EH (cell line): Measurements from ENCODE around the gene NXF1.
"Not testable (repeated sequence)": the region's sequence is repeated elsewhere in the genome, so short reads cannot be mapped to it uniquely, and the experiment has no call there.

Experiments
- DNase-seq: peaks from one replicate; pipeline ENCODE4 v3.0.0-alpha.2; 2015; ENCODE audit warnings: low read depth

Gene NXF1

DNA sequence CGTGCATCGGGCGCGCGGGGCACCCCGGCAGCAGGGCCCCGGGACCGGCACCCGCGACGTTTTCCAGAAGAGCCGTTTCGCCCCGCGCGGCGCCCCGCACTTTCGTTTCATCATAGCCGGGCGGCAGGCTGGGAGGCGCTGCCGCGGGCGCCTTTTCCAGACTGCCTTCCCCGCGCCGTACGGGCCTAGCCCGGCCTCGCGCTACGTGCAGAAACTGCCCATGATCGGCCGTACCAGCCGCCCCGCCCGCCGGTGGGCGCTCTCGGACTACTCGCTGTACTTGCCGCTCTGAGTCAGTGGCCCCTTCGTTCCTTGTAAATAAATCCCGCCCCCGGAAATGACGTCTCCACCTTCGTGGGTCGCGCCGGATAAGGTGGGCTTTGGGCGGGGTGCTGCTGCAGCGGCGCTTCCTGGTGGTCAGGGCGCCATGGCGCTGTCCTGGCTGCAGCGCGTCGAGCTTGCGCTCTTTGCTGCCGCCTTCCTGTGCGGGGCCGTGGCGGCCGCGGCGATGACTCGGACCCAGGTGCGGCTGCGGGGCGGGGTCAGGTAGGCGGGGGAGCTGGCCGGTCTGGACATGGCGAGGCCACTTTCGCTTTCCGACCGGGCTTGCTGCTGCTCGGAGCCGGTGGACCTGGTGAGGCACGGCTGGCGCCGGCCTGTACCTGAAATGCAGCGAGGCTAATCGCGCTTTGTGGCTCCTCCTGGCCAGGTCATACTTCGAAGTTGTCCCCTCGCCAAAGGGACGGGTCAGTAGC is 18.1 kb downstream of the NXF1 start, which contains the start of gene TMEM179B:
TSS of gene TMEM179B (plus strand) at position 398 of the 755 bp plus-strand sequence. CDS start at position 428, 30 bp downstream.
- DNase-seq: peak; percentile 98

- peak; percentile 85 for DNase-seq
These were observed 18.8 kb downstream of the NXF1 start for GRCh38 chr11:62786318-62787004.

- DNase-seq: no peak
These were observed 22.5 kb downstream of the NXF1 start for GRCh38 chr11:62782753-62783152.

GRCh38 chr11:62778441-62778840 is 26.8 kb downstream of the NXF1 start:
- DNase-seq: no peak

DNA sequence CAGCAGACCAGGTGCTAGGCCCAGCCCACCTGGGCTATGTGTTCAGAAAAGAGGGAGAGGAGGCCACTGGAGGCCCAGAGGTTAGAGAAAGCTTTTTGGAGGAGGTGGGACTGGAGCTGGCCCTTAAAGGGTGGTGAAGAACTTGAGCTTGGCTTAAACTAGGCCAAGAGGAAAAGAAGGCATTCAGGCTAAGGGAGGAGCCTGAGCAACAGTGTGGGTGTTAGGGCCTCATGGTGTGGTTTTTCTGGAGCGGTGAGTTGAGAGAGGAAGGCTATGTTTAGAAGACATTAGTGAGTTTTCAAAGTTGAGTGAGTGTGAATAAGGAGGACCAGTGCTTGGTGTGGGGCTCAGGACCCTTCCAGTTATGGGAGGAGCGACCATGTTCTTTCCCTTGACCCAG is 27.9 kb downstream of the NXF1 start:
- DNase-seq: no peak

GRCh38 chr11:62775646-62776045 is 29.6 kb downstream of the NXF1 start:
- DNase-seq: no peak

DNA sequence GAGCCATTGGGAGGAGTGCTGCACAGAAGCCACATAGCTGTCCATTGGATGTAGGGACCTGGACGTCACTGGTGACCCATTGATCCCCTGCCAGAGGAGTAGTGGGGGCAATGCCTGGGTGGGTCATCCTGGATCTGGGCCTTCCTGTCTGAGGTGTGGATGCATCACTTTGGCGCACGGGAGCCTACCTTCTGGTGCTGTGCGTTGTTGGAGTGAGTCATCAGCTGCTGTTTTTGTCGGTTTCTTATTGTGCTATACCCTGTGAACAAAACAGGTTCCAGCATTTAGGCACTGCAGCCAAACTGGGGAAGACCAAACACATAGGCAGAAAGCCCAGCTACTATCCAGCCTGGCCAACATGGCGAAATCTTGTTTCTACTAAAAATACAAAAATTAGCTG is 30.8 kb downstream of the NXF1 start:
- no peak for DNase-seq

GRCh38 chr11:62771144-62772021 is 33.9 kb downstream of the NXF1 start, which contains the start of gene TAF6L:
Gene TAF6L, plus strand, starts transcription at chr11:62771396. Its CDS starts 4,388 bp downstream, at chr11:62775784.
- DNase-seq: peak; percentile 98

DNA sequence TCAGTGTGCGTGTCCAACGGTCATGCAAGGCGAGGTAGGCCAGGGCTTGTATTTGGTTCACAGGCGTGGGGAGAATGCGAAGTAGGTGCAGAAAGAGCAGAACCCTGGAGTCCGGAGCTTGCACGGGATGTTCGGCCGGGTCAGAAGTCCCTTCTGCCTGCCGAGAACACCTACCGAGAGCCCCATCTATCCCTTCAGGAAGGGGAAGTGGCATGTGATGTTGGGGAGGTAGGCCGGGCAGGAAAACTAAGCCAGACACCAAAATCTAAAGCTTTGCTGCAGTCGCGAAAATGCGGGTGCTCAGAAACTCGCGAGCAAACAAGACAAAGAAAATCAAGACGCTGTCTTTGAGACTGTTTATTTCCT is 34.5 kb downstream of the NXF1 start:
- no peak for DNase-seq

DNA sequence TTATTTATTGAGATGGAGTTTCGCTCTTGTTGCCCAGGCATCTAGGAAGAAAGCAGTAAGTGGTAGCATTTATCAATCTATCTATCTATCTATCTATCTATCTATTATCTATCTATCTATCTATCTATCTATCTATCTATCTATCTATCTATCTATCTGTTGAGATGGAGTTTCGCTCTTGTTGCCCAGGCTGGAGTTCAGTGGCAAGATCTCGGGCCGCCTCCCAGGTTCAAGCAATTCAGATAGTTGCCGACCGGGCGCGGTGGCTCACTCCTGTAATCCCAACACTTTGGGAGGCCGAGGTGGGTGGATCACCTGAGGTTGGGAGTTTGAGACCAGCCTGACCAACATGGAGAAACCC is 44.4 kb downstream of the NXF1 start:
- DNase-seq: not testable (repeated sequence)

- DNase-seq: no peak
These were observed 47.1 kb downstream of the NXF1 start for GRCh38 chr11:62757846-62758788.

- DNase-seq: no peak
These were observed 50.1 kb downstream of the NXF1 start for GRCh38 chr11:62755086-62755615.

DNA sequence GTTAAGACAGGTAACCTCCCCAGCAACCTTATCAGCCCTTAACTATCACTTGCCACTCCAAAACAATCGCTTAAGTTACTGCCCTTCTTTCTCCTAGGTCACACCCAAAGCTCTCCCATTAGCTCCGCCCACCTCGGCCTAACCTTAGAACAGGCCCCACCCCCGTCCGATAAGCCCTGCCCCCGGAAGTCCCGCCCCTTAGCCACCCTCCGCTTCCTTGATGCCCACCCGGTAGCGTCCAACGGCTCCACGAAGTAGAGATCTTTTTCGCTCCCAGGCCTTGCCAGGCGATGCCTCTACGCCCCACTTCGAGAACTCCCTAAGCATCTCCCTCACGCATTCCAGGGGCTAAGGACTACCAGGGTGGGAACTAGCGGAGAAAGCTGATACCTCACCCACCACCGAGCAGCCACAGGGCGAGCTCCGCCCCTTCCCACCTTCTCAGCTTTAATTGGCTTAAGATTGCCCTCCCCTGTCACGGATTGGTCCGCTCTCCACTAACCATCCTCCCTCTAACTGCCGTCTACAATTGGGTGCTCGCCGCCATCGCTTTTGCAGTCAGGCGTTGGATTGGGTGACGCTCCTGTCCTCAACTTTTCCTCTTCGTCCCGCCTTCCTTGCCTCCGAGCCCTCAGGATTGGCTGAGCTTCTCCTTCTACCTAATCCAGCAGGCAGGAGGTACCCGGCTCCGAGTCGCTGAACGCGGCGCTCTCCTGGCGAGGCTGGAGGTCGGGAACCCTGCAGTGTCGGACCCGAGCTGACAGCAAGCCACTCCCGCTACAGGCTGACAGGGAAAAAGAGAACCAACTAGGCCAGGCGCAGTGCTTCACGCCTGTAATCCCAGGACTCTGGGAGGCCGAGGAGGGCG is 51.3 kb downstream of the NXF1 start, which contains the start of gene ZBTB3:
TSS of gene ZBTB3 (minus strand) at position 425 of the 868 bp plus-strand sequence. CDS start 496 bp downstream, outside the sequence.
- peak; percentile 100 for DNase-seq

DNA sequence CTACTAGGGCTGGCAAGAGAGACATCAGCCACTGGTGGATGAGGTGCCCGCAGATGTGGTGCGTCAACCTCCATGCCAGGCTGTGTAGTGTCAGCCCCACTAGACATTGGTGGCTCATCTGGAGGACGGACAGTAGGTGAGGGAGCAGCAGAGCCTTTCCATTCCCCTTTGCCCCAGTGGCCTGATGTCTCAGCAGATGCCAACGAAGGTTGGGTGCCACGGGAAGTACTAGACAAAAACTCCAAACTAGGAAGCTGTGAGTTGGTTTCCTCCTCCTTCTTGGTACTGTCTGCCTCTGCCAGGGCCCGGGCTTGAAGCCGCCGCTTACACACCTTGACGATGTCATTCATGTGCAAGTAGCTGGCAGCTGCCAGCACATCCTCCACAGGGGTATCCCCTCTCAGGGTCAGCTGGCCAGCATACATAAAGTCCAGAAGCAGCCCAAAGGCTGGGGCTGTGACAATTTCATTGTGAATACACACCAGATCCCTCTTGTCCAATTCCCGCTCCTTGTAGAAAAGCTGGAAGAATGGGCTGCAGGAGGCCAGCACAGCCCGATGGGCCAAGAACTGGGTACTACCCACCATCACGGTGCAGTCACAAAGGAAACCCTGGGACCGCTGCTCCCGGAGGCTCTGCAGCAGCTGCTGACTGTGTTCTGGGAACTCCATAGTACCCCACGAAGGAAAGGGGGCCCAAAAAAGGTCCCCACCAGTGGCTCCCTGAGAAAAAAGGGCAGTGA is 52.1 kb downstream of the NXF1 start:
- no peak for DNase-seq

DNA sequence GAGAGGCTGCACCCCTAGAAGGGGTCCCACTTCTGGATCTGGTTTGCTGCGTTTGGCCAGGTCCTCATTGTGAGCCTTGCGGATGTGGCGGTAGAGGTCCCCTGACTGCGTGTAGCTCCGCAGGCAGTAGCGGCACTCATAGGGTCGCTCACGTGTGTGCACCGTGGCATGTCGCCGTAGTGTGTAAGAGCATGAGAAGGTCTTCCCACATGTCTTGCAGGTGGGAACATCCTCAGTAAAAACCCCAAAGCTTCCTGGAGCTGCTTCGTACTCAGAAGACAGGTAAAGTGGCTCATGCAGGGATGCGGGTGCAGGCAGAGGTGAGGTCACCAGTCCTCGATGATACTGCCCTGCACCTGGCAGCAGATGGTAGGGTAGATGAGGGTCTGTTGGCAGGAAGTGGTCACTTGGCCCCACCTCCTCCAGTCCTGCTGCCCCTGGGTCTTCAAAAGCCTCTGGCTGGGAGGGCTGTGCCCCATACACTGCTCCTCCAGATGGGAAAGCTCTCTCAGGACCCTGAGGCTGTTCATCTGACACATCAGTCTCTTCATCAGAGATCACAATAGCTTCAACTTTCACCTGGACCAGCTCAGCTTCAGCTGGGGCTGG is 53.0 kb downstream of the NXF1 start:
- no peak for DNase-seq

GRCh38 chr11:62749931-62750330 is 55.3 kb downstream of the NXF1 start:
- not testable (repeated sequence) for DNase-seq

DNA sequence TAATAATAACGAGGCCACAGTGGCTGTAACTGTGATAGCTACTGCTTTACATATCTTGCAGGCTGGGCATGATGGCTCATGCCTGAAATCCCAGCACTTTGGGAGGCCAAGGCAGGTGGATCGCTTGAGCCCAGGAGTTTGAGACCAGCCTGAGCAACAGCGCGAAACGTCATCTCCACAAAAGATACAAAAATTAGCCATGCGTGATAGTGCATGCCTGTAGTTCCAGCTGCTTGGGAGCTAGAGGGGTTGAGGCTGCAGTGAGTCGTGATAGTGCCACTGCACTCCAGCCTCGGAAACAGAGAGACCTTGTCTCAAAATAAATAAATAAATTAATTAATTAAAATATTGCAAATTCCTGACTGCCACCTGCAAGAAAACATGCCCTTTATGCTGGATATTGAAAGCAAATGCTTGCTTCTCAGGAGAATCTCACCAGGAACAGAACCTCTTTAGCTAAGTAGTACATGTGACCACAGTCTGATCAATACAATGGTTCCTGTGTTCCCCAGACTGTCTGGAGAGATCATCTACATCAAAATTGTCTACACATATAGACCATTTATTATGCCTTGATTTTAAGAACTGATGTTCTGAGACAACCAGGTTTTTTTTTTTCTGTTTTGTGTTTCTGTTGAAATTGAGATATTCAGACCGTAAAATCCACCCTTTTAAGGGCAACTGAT is 57.6 kb downstream of the NXF1 start:
- DNase-seq: no peak
